WTC11 (cell line): ENCODE data around the gene SPAG8. TPM values are rescaled to one million over a fixed set of nuclear protein-coding genes. Genes with fewer than 3 reads are reported as not detected.

Source experiments
- ATAC-seq: fragments of 200-7000 bp; cut with Tn5 transposase; 2 replicates; pipeline ENCODE4 v1.10.0; 2021; ENCODE audit warnings: mild to moderate bottlenecking, moderate library complexity
- CTCF ChIA-PET: fragments of 300-600 bp; sonication (Branson Sonifier 250); formaldehyde crosslinking; loops from one replicate; lab custom pipeline; 2021; ENCODE audit warnings: antibody characterized with exemption; lab: Charles Lee
- POLR2A ChIA-PET: fragments of 350-600 bp; sonication (Branson Sonifier 250); formaldehyde crosslinking; loops from one replicate; lab custom pipeline; 2021; ENCODE audit warnings: antibody characterized with exemption; lab: Charles Lee
- DNase-seq: peaks from one replicate; pipeline ENCODE4 v3.0.0; 2021; ENCODE audit warnings: low spot score
- H3K27ac Mint-ChIP-seq: 2 replicates; pipeline ENCODE4 v1.8.0; 2021; ENCODE audit warnings: mixed read lengths
- H3K27me3 Mint-ChIP-seq: 2 replicates; pipeline ENCODE4 v1.8.0; 2021; ENCODE audit warnings: low read depth, mild to moderate bottlenecking, moderate library complexity, mixed read lengths
- H3K36me3 Mint-ChIP-seq: 2 replicates; pipeline ENCODE4 v1.8.0; 2021; ENCODE audit warnings: mixed read lengths
- H3K4me1 Mint-ChIP-seq: 2 replicates; pipeline ENCODE4 v1.8.0; 2022; ENCODE audit warnings: mixed read lengths
- H3K4me3 Mint-ChIP-seq: 2 replicates; pipeline ENCODE4 v1.8.0; 2021; ENCODE audit warnings: mild to moderate bottlenecking, moderate library complexity, mixed read lengths
- H3K9me3 Mint-ChIP-seq: 2 replicates; pipeline ENCODE4 v1.8.0; 2021; ENCODE audit warnings: mixed read lengths
- CDX4 ChIP-seq: fragments of 250-450 bp; sonication (Bioruptor Pico); IDR thresholded peaks from 2 replicates; pipeline ENCODE4 v1.9.0; 2021; ENCODE audit warnings: moderate library complexity, mild to moderate bottlenecking, inconsistent platforms, borderline replicate concordance
- CREB1 ChIP-seq: sonication (generic); formaldehyde crosslinking; IDR thresholded peaks from 2 replicates; pipeline ENCODE4 v1.8.0; 2023; ENCODE audit warnings: mild to moderate bottlenecking, missing genetic modification reagents
- FOXP1 ChIP-seq: sonication (generic); formaldehyde crosslinking; IDR thresholded peaks from 2 replicates; pipeline ENCODE4 v1.8.0; 2022; ENCODE audit warnings: missing genetic modification reagents, mild to moderate bottlenecking, moderate library complexity, borderline replicate concordance
- KAT7 ChIP-seq: sonication (generic); formaldehyde crosslinking; IDR thresholded peaks from 2 replicates; pipeline ENCODE4 v1.8.1; 2023; ENCODE audit warnings: missing genetic modification reagents, mild to moderate bottlenecking, borderline replicate concordance
- MYBL2 ChIP-seq: sonication (generic); formaldehyde crosslinking; IDR thresholded peaks from 2 replicates; pipeline ENCODE4 v1.8.1; 2023; ENCODE audit warnings: mild to moderate bottlenecking, moderate library complexity, missing genetic modification reagents
- SOX15 ChIP-seq: fragments of 250-450 bp; sonication (Bioruptor Pico); IDR thresholded peaks from 2 replicates; pipeline ENCODE4 v1.9.0; 2021; ENCODE audit warnings: mild to moderate bottlenecking
- TEAD1 ChIP-seq: sonication (generic); formaldehyde crosslinking; IDR thresholded peaks from 2 replicates; pipeline ENCODE4 v1.8.0; 2022; ENCODE audit warnings: mild to moderate bottlenecking, missing genetic modification reagents
- USF2 ChIP-seq: sonication (generic); formaldehyde crosslinking; IDR thresholded peaks from 2 replicates; pipeline ENCODE4 v1.8.1; 2023; ENCODE audit warnings: mild to moderate bottlenecking, missing genetic modification reagents, moderate library complexity
- total RNA-seq: library from RNA; stranded (reverse); gene quantifications from 3 replicates; pipeline ENCODE4 v1.2.3, GENCODE V29; 2021
- TF ChIP-seq, protein P1 (sequence below): sonication (generic); formaldehyde crosslinking; IDR thresholded peaks from 2 replicates; pipeline ENCODE4 v1.8.1; 2023; ENCODE audit warnings: mild to moderate bottlenecking, missing genetic modification reagents, borderline replicate concordance

SPAG8 gene
- total RNA-seq, 1 experiment from 2014 or later, result 0.72 TPM

DNA sequence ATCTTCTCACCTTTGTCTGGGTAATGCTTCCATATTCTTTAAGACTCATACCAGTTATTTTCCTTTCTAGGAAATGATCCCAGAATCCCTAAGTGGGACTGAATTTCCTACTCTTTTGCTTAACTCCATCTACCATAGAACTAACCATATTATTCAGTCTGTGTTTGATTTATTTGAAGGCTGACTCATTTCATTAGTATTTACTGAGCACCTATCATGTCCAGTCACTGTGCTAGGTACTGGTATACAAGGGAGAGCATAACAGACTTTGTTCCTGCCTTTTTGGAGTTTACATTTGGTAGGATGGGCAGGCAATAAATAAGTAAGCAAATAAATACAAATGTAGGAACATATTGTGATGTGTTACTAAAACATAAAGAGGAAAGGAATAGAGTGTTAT lies 16.4 kb downstream of the SPAG8 start (continued):
- TF ChIP-seq CDX4 (no peak), USF2 (CRISPR knock-in tag) (no peak)

- H3K9me3 Mint-ChIP-seq, result no peaks in the 10 kb centered on the region
- peaks cover 14% of the 10 kb centered on the region for H3K4me1 Mint-ChIP-seq
- ATAC-seq (no peak), DNase-seq (no peak)
- TF ChIP-seq TEAD1 (CRISPR knock-in tag) (no peak), KAT7 (CRISPR knock-in tag) (no peak)
- no peaks in the 10 kb centered on the region for H3K36me3 Mint-ChIP-seq
- H3K27ac Mint-ChIP-seq, result 0 out of 2 replicates have a peak overlapping the region, but pooled peaks have one; percentile 48
- POLR2A ChIA-PET, result no interaction called here
- no peak overlapping the region for H3K4me3 Mint-ChIP-seq
- H3K27me3 Mint-ChIP-seq, result peaks cover 3% of the 10 kb centered on the region; the same call in 1 of the 2 replicates
- CTCF ChIA-PET, result interaction anchor here (2.8 to 5.9 kb wide), 2 partner anchors 19 to 110 kb away, joined by 12 to 143 read pairs; partner anchors contain the start of genes HINT2 and SPAG8
These were observed 18.6 kb downstream of the SPAG8 start for GRCh38 chr9:35793461-35793860.

DNA sequence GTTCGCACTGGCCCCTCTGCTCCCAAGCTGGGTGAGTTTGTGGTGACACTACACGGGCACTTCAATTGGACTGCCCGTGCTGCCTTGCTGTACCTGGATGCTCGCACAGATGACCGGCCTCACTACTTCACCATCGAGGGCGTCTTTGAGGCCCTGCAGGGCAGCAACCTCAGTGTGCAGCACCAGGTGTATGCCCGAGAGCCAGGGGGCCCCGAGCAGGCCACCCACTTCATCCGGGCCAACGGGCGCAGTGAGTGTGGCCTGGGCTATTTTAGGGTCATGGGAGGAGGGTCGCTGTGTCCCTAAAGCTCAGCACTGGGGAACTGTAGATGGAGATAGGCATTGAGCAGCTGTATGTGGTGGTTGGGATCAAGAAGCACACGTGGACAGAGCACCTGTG lies 19.2 kb downstream of the SPAG8 start:
- H3K27me3 Mint-ChIP-seq, result peaks cover 3% of the 10 kb centered on the region; the same call in 1 of the 2 replicates
- peaks cover 14% of the 10 kb centered on the region for H3K4me1 Mint-ChIP-seq
- H3K36me3 Mint-ChIP-seq, result peaks cover under 1% of the 10 kb centered on the region; the same call in 1 of the 2 replicates
- CTCF ChIA-PET, result interaction anchor here (1.3 to 5.9 kb wide), 5 partner anchors 19 to 111 kb away, joined by 3 to 143 read pairs (median 12); partner anchors contain the start of genes HINT2 and SPAG8
- no peaks in the 10 kb centered on the region for H3K9me3 Mint-ChIP-seq
- DNase-seq (no peak), ATAC-seq (no peak)
- peak overlapping the region; percentile 38 for H3K4me3 Mint-ChIP-seq
- TF ChIP-seq MYBL2 (CRISPR knock-in tag) (peak; percentile 46; the same call in 1 of the 2 replicates), SOX15 (CRISPR knock-in tag) (no peak), CREB1 (no peak), FOXP1 (CRISPR knock-in tag) (0 out of 2 replicates have a peak, but pooled peaks have one; percentile 11)
- H3K27ac Mint-ChIP-seq, result no peak overlapping the region
- POLR2A ChIA-PET, result interaction anchor here (1.0 kb wide), 1 partner anchor 19 kb away, joined by 4 read pairs; the partner anchor contains the start of gene SPAG8

GRCh38 chr9:35792024-35792813 lies 19.8 kb downstream of the SPAG8 start:
- POLR2A ChIA-PET, result interaction anchor here (0.6 to 1.0 kb wide), 3 partner anchors 20 to 187 kb away, joined by 3 to 4 read pairs (median 4); partner anchors contain the start of genes SPAG8 and TESK1
- no peak overlapping the region for H3K27ac Mint-ChIP-seq
- CTCF ChIA-PET, result interaction anchor here (0.5 to 5.9 kb wide), 12 partner anchors 20 to 370 kb away, joined by 3 to 143 read pairs (median 6); partner anchors contain the start of genes HINT2, SPAAR and SPAG8
- H3K9me3 Mint-ChIP-seq, result no peaks in the 10 kb centered on the region
- DNase-seq (no peak), ATAC-seq (no peak)
- peak overlapping the region; percentile 49 for H3K4me3 Mint-ChIP-seq
- peaks cover 4% of the 10 kb centered on the region; the same call in 1 of the 2 replicates for H3K36me3 Mint-ChIP-seq
- TF ChIP-seq FOXP1 (CRISPR knock-in tag), result peak; percentile 44; the same call in 1 of the 2 replicates
- TF ChIP-seq, protein P1, sequence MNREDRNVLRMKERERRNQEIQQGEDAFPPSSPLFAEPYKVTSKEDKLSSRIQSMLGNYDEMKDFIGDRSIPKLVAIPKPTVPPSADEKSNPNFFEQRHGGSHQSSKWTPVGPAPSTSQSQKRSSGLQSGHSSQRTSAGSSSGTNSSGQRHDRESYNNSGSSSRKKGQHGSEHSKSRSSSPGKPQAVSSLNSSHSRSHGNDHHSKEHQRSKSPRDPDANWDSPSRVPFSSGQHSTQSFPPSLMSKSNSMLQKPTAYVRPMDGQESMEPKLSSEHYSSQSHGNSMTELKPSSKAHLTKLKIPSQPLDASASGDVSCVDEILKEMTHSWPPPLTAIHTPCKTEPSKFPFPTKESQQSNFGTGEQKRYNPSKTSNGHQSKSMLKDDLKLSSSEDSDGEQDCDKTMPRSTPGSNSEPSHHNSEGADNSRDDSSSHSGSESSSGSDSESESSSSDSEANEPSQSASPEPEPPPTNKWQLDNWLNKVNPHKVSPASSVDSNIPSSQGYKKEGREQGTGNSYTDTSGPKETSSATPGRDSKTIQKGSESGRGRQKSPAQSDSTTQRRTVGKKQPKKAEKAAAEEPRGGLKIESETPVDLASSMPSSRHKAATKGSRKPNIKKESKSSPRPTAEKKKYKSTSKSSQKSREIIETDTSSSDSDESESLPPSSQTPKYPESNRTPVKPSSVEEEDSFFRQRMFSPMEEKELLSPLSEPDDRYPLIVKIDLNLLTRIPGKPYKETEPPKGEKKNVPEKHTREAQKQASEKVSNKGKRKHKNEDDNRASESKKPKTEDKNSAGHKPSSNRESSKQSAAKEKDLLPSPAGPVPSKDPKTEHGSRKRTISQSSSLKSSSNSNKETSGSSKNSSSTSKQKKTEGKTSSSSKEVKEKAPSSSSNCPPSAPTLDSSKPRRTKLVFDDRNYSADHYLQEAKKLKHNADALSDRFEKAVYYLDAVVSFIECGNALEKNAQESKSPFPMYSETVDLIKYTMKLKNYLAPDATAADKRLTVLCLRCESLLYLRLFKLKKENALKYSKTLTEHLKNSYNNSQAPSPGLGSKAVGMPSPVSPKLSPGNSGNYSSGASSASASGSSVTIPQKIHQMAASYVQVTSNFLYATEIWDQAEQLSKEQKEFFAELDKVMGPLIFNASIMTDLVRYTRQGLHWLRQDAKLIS (CRISPR knock-in tag), result no peak
- H3K4me1 Mint-ChIP-seq, result peaks cover 14% of the 10 kb centered on the region
- peaks cover 3% of the 10 kb centered on the region; the same call in 1 of the 2 replicates for H3K27me3 Mint-ChIP-seq
